ENCODE data around the gene NBAS.

GRCh38 chr2:15426606-15427005 lies 134.5 kb downstream of the NBAS start:
- TF ChIP-seq ZFP36L1 (CRISPR knock-in tag; IDR thresholded peaks at IDR 0.05) (no peak), PPARG (CRISPR knock-in tag; conservative IDR thresholded peaks at IDR 0.05) (no peak), BCL6 (CRISPR knock-in tag; IDR thresholded peaks at IDR 0.05) (no peak), HHEX (CRISPR knock-in tag; IDR thresholded peaks at IDR 0.05) (no peak), GPN1 (CRISPR knock-in tag; IDR thresholded peaks at IDR 0.05; ENCODE audit: borderline replicate concordance) (no peak), POLR2AphosphoS5 (IDR thresholded peaks at IDR 0.05; ENCODE audit: low read depth, low read length) (no peak), MAX (IDR thresholded peaks at IDR 0.05) (no peak), RAD51 (IDR thresholded peaks at IDR 0.05; ENCODE audit: borderline replicate concordance) (no peak), HNF4G (IDR thresholded peaks at IDR 0.05; ENCODE audit: borderline replicate concordance, low read depth, low read length) (no peak), HNF4G (CRISPR knock-in tag; IDR thresholded peaks at IDR 0.05; ENCODE audit: borderline replicate concordance, low read depth) (no peak), ZNF841 (CRISPR knock-in tag; IDR thresholded peaks at IDR 0.05; ENCODE audit: borderline replicate concordance) (no peak), GATAD2A (CRISPR knock-in tag; IDR thresholded peaks at IDR 0.05) (no peak), ZBTB43 (CRISPR knock-in tag; conservative IDR thresholded peaks at IDR 0.05) (no peak), ZBTB26 (CRISPR knock-in tag; IDR thresholded peaks at IDR 0.05; ENCODE audit: borderline replicate concordance) (no peak), RFX5 (IDR thresholded peaks at IDR 0.05; ENCODE audit: low read depth, low read length) (no peak)

Measured in HepG2 (cell line).